Measurements from ENCODE around the gene GTF3C2.
"Not testable (repeated sequence)": the region's sequence is repeated elsewhere in the genome, so short reads cannot be mapped to it uniquely, and the experiment has no call there.

The GTF3C2 gene

GRCh38 chr2:27320958-27321543, 35.5 kb downstream of the GTF3C2 start:
- peak; percentile 95 for DNase-seq

- DNase-seq, result not testable (repeated sequence)
Observed at GRCh38 chr2:27319839-27320238, 36.7 kb downstream of the GTF3C2 start.

GRCh38 chr2:27316655-27317412, 39.7 kb downstream of the GTF3C2 start:
- no peak for DNase-seq

- no peak for DNase-seq
Observed at GRCh38 chr2:27315122-27315521, 41.4 kb downstream of the GTF3C2 start.

DNA sequence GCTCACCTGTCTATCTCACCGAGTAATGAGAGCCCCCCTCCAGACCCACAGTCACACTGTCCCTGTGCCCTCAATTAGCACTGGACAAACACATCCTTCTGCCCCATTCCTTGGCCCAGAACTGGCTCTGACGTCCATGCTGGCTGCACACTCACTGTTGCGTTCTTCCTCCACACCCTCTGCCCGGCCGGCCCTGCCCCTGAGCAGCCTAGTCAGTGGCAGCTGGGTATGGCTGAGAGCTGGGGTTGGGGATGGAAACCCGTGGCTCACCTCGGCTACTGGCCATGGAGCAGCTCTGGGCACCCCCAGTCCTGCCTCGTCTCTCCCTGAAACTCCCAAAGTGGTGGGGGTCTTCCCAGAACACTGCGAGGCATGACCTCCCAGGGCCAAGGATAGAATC, 41.9 kb downstream of the GTF3C2 start:
- DNase-seq, result no peak

GRCh38 chr2:27313882-27314645, 42.5 kb downstream of the GTF3C2 start:
- DNase-seq, result no peak

GRCh38 chr2:27312152-27312551, 44.4 kb downstream of the GTF3C2 start:
- DNase-seq, result no peak

DNA sequence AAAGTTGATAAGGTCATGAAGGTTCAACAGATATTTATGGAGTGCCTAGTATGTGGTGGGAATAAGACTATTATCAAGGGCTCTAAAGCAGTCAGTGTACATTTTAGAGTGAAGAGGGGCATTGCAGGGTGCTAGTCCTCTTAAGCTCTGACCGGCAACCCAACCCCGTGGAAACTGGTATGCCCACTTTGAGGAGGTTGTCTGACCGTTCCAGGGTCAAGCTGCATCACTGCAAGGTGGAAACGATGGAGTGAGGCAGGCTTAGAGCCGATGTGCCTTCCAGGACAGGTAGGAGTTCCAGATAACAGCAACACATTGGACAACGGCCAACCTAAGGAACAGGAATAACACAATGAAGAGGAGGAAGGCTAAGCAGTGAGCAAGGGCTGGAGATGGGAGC, 46.9 kb downstream of the GTF3C2 start:
- DNase-seq, result no peak

- DNase-seq, result peak; percentile 24
Observed at GRCh38 chr2:27308359-27308881, 48.1 kb downstream of the GTF3C2 start, which contains the start of gene UCN. UCN (minus strand) TSS chr2:27308445; CDS start chr2:27307895, 550 bp downstream.

DNA sequence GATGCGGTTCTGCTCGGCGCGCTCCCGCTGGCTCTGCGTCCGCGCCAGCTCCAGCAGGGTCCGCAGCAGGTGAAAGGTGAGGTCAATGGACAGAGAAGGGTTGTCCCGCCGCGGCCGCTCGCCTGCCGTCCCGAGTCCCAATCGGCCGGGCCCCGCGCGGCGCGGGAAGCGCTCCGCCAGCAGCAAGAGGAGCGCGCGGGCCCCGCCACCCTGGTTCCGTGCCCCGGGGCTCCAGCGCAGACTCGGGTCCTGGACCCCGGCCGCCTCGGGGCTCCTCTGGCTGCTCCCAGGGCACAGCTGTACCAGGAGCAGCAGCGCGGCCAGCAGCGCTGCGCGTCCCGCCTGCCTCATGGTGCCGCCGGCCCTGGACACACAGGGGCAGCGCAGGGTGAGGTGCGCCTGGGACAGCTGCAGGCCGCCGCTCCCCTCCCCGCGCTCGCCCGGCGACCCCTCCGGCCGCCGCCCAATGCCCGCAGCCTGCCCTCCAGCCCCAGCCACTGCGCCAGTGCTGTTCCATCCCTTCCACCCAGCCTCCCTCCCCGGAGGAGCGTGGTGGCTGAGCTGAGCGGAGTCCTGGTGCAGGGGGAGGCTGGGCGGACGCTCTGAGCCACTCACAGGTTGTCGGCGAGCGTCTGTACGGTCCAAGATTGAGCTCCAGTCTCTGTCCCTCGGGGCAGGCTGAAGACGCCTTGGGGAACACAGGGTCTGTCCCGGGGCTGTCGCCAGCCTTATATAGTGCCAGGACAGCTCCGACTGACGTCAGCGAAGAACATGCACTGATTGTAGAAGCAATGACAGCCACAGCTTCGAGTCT, 48.8 kb downstream of the GTF3C2 start:
- DNase-seq, result no peak

DNA sequence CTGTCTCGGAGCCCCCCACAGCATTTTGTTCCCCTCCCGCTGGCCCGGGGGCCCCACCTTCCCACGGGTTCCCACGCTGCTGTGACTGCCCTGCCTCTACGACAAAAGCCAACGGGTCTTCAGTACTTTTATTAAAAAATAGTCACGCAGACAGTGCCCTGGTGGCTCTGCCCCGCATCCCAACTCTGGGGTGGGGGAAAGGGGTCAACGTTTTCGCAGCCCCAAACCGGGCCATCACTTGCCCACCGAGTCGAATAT, 49.3 kb downstream of the GTF3C2 start:
- DNase-seq, result no peak

- DNase-seq, result no peak
Observed at GRCh38 chr2:27306573-27307286, 49.8 kb downstream of the GTF3C2 start.

- DNase-seq, result no peak
Observed at GRCh38 chr2:27306136-27306535, 50.4 kb downstream of the GTF3C2 start.

GRCh38 chr2:27305516-27305915, 51.0 kb downstream of the GTF3C2 start:
- no peak for DNase-seq

- DNase-seq, result no peak
Observed at GRCh38 chr2:27304488-27305240, 51.9 kb downstream of the GTF3C2 start.

GRCh38 chr2:27303093-27304025, 53.2 kb downstream of the GTF3C2 start:
- peak; percentile 73 for DNase-seq

DNA sequence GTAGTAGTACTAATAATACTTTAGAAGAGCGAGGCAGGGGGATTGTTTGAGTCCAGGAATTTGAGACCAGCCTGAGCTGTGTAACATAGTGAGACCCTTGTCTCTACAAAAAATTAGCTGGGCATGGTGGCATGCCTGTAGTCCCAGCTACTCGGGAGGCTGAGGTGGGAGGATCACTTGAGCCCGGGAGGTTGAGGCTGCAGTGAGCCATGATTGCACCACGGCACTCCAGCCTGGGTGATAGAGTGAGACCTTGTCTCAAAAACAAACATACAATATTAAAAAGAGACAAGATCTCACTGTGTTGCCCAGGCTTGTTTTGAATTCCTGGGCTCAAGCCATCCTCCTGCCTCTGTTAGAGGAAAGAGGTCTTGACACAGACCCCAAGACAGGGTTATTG, 56.0 kb downstream of the GTF3C2 start:
- not testable (repeated sequence) for DNase-seq

GRCh38 chr2:27298391-27299080, 58.0 kb downstream of the GTF3C2 start:
- DNase-seq, result no peak

DNA sequence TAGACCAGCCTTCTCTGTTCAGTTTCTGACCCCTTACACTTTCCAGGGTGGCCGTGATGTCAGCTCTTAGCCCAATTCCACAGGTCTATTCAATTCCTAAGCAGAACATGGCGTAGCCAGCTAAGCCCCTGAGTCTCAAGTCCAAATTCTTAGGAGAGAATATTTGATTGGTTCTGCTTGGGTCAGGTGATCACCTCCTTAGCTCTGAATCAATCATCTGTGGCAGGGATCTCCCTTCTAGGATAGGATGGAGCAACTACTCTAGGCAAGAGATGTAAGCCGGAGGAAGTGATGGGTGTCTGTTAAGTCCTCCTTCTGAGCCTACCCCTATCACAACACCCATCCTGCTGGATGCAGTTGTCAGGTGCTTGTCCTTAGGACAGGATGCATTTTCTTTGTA, 59.4 kb downstream of the GTF3C2 start:
- DNase-seq, result no peak

GRCh38 chr2:27296481-27296880, 60.1 kb downstream of the GTF3C2 start:
- no peak for DNase-seq
